Measurements from ENCODE around the gene SPHK1.

SPHK1 gene

DNA sequence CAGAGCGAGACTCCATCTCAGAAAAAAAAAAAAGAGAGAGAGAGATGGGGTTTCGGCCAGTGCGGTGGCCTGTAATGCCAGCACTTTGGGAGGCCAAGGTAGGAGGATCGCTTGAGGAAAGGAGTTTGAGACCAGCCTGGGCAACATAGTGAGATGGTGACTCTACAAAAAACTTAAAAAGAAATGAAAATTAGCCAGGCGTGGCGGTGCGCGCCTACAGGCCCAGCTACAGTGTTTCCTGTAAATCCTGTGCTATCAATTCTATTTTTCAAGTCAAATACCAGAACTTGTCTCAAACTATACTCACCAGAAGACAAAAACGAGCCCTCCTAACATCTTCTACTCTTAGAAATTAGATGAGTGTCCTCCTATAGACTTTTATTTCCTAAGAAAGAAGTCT, 49.3 kb downstream of the SPHK1 start:
- DNase-seq (ENCODE audit: low spot score): no peak

DNA sequence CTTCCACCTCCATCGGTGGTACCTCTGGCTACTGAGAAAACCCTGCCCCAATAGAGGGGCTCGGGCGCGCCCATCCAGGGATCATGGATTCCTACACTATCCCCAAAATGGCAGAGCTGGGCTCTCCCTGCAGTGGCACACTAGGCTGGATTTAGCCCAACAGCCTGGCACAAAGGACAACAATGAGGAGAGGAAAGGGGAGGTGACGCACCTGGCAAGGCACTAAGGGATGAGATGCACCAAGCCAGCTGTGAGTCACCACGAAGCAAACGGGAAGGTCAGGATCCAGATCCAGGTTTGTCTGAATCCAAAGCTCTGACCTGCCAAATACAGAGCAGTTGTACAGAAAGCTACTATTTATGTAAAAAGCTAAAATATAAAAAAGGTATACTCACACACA, 50.5 kb downstream of the SPHK1 start:
- DNase-seq (ENCODE audit: low spot score): no peak

GRCh38 chr17:76435751-76436150, 51.3 kb downstream of the SPHK1 start:
- no peak for DNase-seq (ENCODE audit: low spot score)

Measured in SW480 (cell line).